Fibroblast of skin of scalp (primary cell): Measurements from ENCODE around the gene DDRGK1.
"Not testable (repeated sequence)": the region's sequence is repeated elsewhere in the genome, so short reads cannot be mapped to it uniquely, and the experiment has no call there.

Experiments used
- DNase-seq: peaks from one replicate; pipeline ENCODE4 v3.0.0-alpha.2; 2013

The DDRGK1 gene

GRCh38 chr20:3164763-3165410 lies 39.6 kb downstream of the DDRGK1 start:
- DNase-seq: no peak

DNA sequence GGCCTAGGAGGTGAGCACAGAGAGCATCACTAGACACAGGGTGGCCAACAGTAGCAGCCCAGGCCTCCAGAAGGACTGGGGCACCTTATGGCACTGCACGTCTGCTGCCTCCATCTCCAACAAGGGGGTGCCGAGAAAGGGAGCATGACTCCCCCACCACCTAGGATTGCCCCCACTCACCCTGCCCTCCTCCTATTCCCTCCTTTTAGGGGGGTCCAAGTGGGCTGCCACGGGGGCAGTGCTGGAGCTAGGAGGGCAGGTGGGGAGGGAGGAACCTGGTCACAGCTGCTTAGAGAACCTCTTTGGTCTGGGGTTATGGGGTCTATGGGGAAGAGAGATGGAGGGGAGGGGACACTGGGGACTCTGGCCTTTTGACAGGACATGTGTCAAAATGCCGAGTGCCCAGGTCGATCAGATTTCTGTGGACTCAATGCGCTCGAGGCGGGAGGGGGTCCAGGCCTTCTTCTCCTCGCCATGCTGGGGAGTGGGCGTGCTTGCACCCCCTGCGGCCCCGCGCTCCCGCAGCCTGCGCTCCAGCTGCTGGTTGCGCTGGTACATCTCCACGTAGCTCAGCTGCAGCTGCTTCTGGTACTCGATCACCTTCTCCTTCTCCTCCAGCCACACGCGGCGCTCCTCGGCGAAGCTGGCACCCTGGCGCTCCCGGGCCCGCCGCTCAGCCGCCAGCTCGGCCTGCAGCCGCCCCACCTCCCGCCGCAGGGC lies 40.3 kb downstream of the DDRGK1 start:
- no peak for DNase-seq

DNA sequence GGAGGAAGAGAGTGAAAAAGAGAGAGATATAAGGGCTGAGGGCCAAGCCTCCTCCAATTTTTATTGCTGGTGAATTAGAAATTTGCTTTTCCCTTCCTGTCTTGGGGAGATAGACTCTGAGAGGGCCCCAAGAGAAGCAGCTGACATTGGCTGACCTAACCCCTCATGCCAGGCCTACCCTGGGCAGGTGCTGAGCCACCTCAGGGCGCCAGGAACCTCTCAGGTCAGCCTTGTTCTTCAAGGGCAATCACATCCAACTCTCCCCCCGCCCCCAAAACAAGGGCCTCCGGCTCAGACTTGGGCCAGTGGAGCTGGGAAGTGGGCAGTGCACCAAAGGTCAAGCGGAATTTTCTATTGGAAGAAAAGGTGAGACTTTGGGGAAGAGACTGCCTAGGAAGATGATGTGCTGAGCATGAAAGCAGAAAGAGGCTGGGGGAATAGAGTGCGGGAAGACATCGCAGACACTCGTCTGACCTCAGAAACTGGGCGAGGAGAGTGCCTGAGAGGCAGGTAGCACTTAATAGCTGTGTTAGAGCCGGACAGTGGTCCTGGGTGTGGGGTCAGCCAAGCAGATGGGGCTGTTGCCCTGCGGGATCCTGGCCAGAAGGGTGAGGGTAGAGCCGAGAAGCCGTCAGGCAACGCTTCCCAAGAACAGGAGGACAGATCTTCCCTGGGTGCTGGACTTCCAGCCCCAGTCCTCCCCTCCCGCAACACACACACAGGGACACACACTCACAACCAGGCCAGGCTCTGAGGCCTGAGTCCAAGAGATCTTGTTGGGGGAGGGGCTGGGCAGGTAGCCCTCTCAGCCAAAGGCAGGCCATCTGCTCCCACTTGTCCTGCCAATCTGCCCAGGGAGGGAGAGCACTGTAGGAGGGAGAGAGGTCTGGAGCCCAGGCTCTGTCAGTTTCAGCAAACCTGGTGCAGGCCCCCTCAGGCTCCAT lies 41.1 kb downstream of the DDRGK1 start:
- DNase-seq: no peak

DNA sequence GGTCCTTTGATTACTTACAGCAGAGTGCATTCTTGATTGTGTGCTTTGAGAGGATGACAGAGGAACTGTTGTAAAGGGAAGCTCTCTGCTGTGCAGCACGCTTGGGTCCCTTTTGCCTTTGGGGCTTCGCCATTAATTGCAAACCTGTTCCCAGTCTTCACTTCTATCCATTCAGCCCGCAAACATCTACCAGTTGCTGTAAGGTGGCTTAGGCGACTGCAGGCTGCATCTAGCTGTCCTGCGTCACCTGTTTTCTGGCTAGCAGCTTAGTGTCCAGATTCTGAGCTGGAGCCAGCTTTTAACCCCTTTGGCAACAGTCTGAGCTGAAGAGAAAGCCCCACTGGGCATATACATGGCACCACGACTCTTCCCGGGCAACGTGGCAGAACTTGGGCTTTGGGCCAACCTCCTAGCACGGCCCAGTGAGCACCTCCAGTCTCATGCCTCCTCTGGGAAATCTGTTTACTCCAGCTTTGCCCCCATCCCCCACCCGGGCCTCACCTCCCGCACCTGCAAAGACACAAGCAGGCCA lies 42.3 kb downstream of the DDRGK1 start:
- no peak for DNase-seq

- DNase-seq: no peak
These were observed 43.0 kb downstream of the DDRGK1 start for GRCh38 chr20:3161316-3162079.

DNA sequence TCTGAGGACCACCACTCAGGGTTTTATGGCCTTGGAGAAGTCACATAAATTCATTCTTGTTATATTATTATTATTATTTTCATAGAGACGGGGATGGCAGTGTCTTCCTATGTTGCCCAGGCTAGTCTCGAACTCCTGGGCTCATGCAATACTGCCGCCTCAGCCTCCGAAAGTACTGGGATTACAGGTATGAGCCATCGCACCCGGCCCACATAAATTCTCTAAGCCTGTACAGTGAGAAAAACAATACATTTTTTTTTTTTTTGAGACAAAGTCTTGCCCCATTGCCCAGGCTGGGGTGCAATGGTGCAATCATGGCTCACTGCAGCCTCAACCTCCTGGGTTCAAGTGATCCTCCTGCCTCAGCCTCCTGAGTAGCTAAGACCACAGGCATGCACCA lies 44.1 kb downstream of the DDRGK1 start:
- DNase-seq: no peak

DNA sequence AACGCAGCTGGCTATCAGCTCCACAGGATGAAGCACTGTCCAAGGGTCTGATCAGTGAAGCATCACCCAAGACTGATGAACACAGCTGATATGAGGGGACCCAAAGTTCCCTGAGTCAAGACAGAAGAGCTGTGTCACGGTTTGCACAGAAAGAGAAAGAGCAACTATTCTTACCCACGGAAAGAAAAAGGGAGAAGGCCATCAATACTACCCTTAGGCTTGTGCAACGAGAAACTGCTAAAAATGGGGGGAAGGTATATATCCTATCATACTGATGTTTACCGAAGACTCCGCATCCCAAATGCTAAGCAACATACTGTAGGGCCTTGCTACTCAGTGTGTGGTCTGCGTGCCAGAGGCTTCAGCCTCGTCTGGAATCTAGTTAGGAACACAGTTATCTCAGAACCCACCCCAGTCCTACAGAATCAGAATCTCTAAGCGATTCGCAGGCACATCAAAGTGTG lies 45.5 kb downstream of the DDRGK1 start:
- peak; percentile 21 for DNase-seq

GRCh38 chr20:3157817-3158216 lies 46.7 kb downstream of the DDRGK1 start:
- no peak for DNase-seq

DNA sequence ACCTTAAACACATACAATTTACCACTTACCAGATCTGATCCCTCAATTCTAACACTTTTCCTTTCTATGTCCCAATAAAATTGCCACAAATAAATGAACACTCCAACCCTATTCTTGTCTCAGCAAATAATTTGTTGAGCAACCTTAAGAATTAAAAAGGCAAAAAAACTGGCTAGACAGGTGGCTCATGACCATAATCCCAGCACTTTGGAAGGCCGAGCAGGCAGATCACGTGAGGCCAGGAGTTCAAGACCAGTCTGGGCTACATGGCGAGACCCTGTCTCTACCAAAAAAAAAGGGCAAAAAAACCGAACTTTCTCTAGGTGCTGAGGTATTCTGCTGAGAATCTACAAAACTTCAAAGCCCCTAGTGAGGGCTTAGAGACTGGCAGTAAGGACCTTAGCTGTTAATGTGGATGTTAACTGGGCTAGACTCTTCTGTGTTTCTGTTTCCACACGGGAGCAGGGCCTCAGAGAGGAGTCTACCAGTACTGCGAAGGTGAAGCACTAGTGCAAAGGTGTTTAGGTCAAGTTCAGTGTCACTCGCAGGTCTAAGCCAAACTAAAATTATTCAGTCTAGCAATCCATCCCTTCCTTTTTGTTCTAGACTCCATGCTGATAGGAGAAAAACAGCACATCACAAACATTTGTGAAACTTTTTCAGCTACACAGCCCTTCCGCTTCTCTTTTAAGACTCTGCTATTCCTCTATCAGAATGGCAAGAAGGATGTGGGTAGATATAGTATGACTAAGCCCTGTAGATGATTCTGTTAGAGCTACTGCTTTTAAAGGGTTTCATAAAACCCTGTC lies 47.5 kb downstream of the DDRGK1 start:
- no peak for DNase-seq

DNA sequence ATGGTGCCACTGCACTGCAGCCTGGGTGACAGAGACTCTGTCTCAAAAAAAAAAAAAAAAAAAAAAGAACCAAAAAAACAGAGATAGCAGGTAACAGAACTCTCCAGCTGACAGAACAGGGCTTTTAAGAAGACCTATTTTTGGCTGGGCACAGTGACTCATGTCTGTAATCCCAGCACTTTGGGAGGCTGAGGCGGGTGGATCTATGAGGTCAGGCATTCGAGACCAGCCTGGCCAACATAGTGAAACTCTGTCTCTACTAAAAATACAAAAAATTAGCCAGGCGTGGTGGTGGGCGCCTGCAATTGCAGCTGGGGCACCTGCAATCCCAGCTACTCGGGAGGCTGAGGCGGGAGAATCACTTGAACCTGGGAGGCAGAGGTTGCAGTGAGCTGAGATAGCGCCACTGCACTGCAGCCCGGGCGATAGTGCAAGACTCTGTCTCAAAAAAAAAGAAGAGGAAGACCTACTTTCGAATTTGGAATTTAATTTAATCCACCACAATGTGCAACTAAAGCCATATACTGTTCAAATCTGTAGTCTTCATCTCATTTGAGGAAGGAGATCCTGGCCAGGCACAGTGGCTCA lies 52.3 kb downstream of the DDRGK1 start:
- DNase-seq: not testable (repeated sequence)

DNA sequence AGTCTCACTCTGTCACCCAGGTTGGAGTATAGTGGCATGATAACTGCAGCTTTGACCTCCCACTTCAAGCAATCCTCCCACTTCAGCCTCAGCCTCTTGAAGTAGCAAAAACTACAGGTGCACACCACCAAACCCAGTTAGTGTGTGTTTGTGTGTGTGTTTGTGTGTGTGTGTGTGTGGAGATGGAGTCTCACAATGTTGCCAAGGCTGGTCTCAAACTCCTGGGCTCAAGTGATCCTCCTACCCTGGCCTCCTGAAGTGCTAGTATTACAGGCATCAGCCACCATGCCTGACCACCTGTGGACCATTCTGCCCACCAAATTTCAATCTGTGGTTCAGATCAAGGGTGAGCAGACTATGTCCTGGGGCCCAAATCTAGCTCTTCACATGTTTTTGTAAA lies 53.6 kb downstream of the DDRGK1 start:
- DNase-seq: no peak

- DNase-seq: no peak
These were observed 57.6 kb downstream of the DDRGK1 start for GRCh38 chr20:3146732-3147341.

GRCh38 chr20:3141757-3142156 lies 62.7 kb downstream of the DDRGK1 start:
- DNase-seq: no peak
